Liver (tissue), 9 donors: ENCODE results near the gene STPG1. TPM values are rescaled to one million over a fixed set of nuclear protein-coding genes. Genes with fewer than 3 reads are reported as not detected.

Source experiments
- DNase-seq: peaks from one replicate; pipeline ENCODE4 v3.0.0-alpha.2; 2017; ENCODE audit warnings: low spot score
- H3K27ac ChIP-seq, 2 donors: one replicate each; pipeline ENCODE4 v1.7.0; 2013; ENCODE audit warnings: inconsistent platforms in 2 of 2, low read length in 2 of 2, control low read depth in 1 of 2, low read depth in 1 of 2, mild to moderate bottlenecking in 1 of 2
- H3K27me3 ChIP-seq, 4 donors: one replicate each; pipeline versions ENCODE4 v1.6.1 to v1.7.0; 2013; ENCODE audit warnings: low read length in 3 of 4, inconsistent platforms in 1 of 4, mild to moderate bottlenecking in 1 of 4, moderate library complexity in 1 of 4; ENCODE audit not compliant: control insufficient read depth in 4 of 4, insufficient read depth in 4 of 4
- H3K36me3 ChIP-seq, 4 donors: one replicate each; pipeline versions ENCODE4 v1.6.1 to v1.7.0; 2013; ENCODE audit warnings: low read length in 3 of 4, mild to moderate bottlenecking in 3 of 4, low read depth in 1 of 4, moderate library complexity in 1 of 4; ENCODE audit not compliant: control insufficient read depth in 4 of 4, insufficient read depth in 3 of 4
- H3K4me1 ChIP-seq, 4 donors: one replicate each; pipeline versions ENCODE4 v1.6.1 to v1.7.0; 2013; ENCODE audit warnings: low read length in 3 of 4, mild to moderate bottlenecking in 3 of 4, moderate library complexity in 1 of 4; ENCODE audit not compliant: control insufficient read depth in 4 of 4, insufficient read depth in 4 of 4
- H3K4me3 ChIP-seq, 3 donors: one replicate each; pipeline versions ENCODE4 v1.6.1 to v1.7.0; 2013; ENCODE audit warnings: low read length in 3 of 3, control low read depth in 1 of 3, low read depth in 1 of 3, mild to moderate bottlenecking in 1 of 3
- H3K9ac ChIP-seq, 2 donors: one replicate each; pipeline ENCODE4 v1.7.0; 2013; ENCODE audit warnings: low read length in 2 of 2, mild to moderate bottlenecking in 2 of 2, moderate library complexity in 2 of 2, control low read depth in 1 of 2, low read depth in 1 of 2
- H3K9me3 ChIP-seq, 4 donors: one replicate each; pipeline versions ENCODE4 v1.6.1 to v1.7.0; 2013; ENCODE audit warnings: low read length in 3 of 4; ENCODE audit not compliant: control insufficient read depth in 4 of 4
- CTCF ChIP-seq: fragments of 150-350 bp; IDR thresholded peaks from 2 replicates; pipeline ENCODE4 v1.5.1; 2017; ENCODE audit warnings: improper control_type of control experiment, low read depth, low read length; ENCODE audit not compliant: missing input control
- EGR1 ChIP-seq, 2 donors: IDR thresholded peaks; 2 replicates each; pipeline ENCODE4 v1.6.1; 2016 to 2018; ENCODE audit warnings: antibody characterized with exemption in 2 of 2, low read depth in 2 of 2
- FOXA1 ChIP-seq: IDR thresholded peaks from 2 replicates; pipeline ENCODE4 v1.6.1; 2016; ENCODE audit warnings: antibody characterized with exemption
- FOXA2 ChIP-seq: IDR thresholded peaks from 2 replicates; pipeline ENCODE4 v1.6.1; 2016; ENCODE audit warnings: antibody characterized with exemption
- GABPA ChIP-seq, 2 donors: IDR thresholded peaks in 1 of 2; conservative IDR thresholded peaks in 1 of 2; 2 replicates each; pipeline ENCODE4 v1.6.1; 2016; ENCODE audit warnings: antibody characterized with exemption in 2 of 2, mild to moderate bottlenecking in 1 of 2, moderate library complexity in 1 of 2
- JUND ChIP-seq, 2 donors: IDR thresholded peaks; 2 replicates each; pipeline ENCODE4 v1.6.1; 2016; ENCODE audit warnings: antibody characterized with exemption in 2 of 2
- NR2F2 ChIP-seq: IDR thresholded peaks from 2 replicates; pipeline ENCODE4 v1.6.1; 2016; ENCODE audit warnings: antibody characterized with exemption
- RAD21 ChIP-seq, 2 donors: IDR thresholded peaks; 2 replicates each; pipeline ENCODE4 v1.6.1; 2016; ENCODE audit warnings: antibody characterized with exemption in 2 of 2, mild to moderate bottlenecking in 2 of 2
- RXRA ChIP-seq, 2 donors: IDR thresholded peaks; 2 replicates each; pipeline ENCODE4 v1.6.1; 2017 to 2018; ENCODE audit warnings: antibody characterized with exemption in 2 of 2, mild to moderate bottlenecking in 1 of 2
- SP1 ChIP-seq: IDR thresholded peaks from 2 replicates; pipeline ENCODE4 v1.6.1; 2018; ENCODE audit warnings: antibody characterized with exemption, mild to moderate bottlenecking
- YY1 ChIP-seq: IDR thresholded peaks from 2 replicates; pipeline ENCODE4 v1.6.1; 2016; ENCODE audit warnings: antibody characterized with exemption, mild to moderate bottlenecking
- WGBS: extraction: QIAGEN DNeasy Blood & Tissue Kit; methylation state at CpG from one replicate; pipeline ENCODE4 v1.1.7; 2013; 5-methylcytosine and 5-hydroxymethylcytosine counted together
- polyA plus RNA-seq, 2 donors: library from polyadenylated mRNA; stranded (reverse) in 1 of 2; unstranded in 1 of 2; fragments of 200-250 nt in 1 of 2; fragments of >200 nt in 1 of 2; fragmentation: Nextera tagmentation in 1 of 2; extraction: Ambion mirVana in 1 of 2; gene quantifications; one replicate each; pipeline versions ENCODE4 v1.2.1 to v1.2.3, GENCODE V29; 2013 to 2015
- total RNA-seq, 2 donors: library from RNA; depleted of rRNA; stranded (reverse); fragments of >200 nt; gene quantifications; one replicate each; pipeline ENCODE4 v1.2.3, GENCODE V29; 2014
- TF ChIP-seq, protein P1 (sequence below): IDR thresholded peaks from 2 replicates; pipeline ENCODE4 v1.6.1; 2016; ENCODE audit warnings: antibody characterized with exemption, mild to moderate bottlenecking
- TF ChIP-seq, protein P2 (sequence below): IDR thresholded peaks from 2 replicates; pipeline ENCODE4 v1.6.1; 2016; ENCODE audit warnings: antibody characterized with exemption
- donor health status: healthy.
- donor health status: healthy.
- donor health status: healthy.
- donor health status: healthy.
- donor health status: healthy.

STPG1 gene
- total and polyA plus RNA-seq, 4 donors, result 0.92 to 2.9 (median 1.0) TPM

DNA sequence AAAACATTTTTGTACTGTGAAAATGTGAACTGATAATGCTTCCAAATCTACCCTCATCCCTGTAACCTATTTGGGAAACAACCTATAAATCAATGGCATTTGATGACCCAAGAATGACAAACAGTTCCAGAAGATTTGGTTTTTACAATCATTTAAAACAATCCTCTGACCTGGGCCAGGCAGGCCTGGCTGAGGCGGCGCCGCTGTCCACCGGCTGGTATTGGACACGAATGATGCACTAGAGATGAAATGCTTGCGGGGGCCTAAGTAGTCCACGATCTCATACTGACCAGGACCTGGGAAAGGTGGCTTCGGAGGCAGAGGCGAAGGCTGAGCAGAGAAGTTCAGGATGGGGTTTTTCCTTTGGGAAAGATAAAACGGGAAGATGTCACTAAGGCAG is 52.9 kb downstream of the STPG1 start:
- Histone ChIP-seq H3K36me3 (peaks cover 0 to 4% (median 0%) of the 10 kb centered on the region in 4 donors), H3K4me3 (no peak overlapping the region), H3K9me3 (no peaks in the 10 kb centered on the region), H3K4me1 (no peaks in the 10 kb centered on the region), H3K27me3 (no peaks in the 10 kb centered on the region), H3K27ac (no peak overlapping the region), H3K9ac (no peak overlapping the region)
- no peak for DNase-seq
- WGBS, result 95% methylated on average over 10 of the region's 10 CpGs
- TF ChIP-seq, protein P1, sequence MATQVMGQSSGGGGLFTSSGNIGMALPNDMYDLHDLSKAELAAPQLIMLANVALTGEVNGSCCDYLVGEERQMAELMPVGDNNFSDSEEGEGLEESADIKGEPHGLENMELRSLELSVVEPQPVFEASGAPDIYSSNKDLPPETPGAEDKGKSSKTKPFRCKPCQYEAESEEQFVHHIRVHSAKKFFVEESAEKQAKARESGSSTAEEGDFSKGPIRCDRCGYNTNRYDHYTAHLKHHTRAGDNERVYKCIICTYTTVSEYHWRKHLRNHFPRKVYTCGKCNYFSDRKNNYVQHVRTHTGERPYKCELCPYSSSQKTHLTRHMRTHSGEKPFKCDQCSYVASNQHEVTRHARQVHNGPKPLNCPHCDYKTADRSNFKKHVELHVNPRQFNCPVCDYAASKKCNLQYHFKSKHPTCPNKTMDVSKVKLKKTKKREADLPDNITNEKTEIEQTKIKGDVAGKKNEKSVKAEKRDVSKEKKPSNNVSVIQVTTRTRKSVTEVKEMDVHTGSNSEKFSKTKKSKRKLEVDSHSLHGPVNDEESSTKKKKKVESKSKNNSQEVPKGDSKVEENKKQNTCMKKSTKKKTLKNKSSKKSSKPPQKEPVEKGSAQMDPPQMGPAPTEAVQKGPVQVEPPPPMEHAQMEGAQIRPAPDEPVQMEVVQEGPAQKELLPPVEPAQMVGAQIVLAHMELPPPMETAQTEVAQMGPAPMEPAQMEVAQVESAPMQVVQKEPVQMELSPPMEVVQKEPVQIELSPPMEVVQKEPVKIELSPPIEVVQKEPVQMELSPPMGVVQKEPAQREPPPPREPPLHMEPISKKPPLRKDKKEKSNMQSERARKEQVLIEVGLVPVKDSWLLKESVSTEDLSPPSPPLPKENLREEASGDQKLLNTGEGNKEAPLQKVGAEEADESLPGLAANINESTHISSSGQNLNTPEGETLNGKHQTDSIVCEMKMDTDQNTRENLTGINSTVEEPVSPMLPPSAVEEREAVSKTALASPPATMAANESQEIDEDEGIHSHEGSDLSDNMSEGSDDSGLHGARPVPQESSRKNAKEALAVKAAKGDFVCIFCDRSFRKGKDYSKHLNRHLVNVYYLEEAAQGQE, result no peak
- no peak for TF ChIP-seq JUND (IDR thresholded peaks at IDR 0.05)
- TF ChIP-seq RXRA (IDR thresholded peaks at IDR 0.05), result no peak
- no peak for TF ChIP-seq GABPA (IDR thresholded peaks at IDR 0.05 in 1 of 2, conservative IDR thresholded peaks at IDR 0.05 in 1 of 2)
- no peak for TF ChIP-seq FOXA1
- no peak for TF ChIP-seq RAD21 (IDR thresholded peaks at IDR 0.05)
- no peak for TF ChIP-seq CTCF
- TF ChIP-seq, protein P2, sequence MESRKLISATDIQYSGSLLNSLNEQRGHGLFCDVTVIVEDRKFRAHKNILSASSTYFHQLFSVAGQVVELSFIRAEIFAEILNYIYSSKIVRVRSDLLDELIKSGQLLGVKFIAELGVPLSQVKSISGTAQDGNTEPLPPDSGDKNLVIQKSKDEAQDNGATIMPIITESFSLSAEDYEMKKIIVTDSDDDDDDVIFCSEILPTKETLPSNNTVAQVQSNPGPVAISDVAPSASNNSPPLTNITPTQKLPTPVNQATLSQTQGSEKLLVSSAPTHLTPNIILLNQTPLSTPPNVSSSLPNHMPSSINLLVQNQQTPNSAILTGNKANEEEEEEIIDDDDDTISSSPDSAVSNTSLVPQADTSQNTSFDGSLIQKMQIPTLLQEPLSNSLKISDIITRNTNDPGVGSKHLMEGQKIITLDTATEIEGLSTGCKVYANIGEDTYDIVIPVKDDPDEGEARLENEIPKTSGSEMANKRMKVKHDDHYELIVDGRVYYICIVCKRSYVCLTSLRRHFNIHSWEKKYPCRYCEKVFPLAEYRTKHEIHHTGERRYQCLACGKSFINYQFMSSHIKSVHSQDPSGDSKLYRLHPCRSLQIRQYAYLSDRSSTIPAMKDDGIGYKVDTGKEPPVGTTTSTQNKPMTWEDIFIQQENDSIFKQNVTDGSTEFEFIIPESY, result no peak
- no peak for TF ChIP-seq SP1
- TF ChIP-seq NR2F2, result no peak
- TF ChIP-seq YY1, result no peak
- TF ChIP-seq FOXA2, result no peak

DNA sequence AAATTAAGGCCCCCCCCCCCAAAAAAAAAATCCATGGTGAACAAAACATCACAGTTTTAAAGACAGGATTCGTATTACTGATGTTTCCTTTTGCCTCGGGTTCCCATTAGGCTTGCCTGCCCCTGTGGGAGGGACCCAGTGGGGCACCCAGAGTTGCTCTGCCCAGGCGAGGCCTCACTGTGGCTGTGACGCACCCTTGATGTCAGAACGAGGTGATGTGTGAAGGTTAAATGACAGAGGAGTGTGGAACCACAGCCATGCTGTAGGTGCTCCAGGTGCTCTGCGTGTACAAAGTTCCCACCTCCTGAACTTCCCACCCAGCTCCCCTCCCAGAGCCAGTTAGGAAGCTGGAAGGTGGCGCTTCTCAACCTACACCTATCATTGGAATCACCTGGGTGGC is 56.5 kb downstream of the STPG1 start:
- 96% methylated on average over 7 of the region's 7 CpGs for WGBS

More for the DNA sequence above, 56.5 kb downstream of the STPG1 start:
- no peak overlapping the region for H3K9ac ChIP-seq
- H3K4me1 ChIP-seq, result no peaks in the 10 kb centered on the region
- no peak for DNase-seq
- no peak for TF ChIP-seq JUND (IDR thresholded peaks at IDR 0.05)
- TF ChIP-seq EGR1 (IDR thresholded peaks at IDR 0.05; ENCODE audit: low read depth in 2 of 2), result no peak
- TF ChIP-seq YY1, result no peak
- TF ChIP-seq NR2F2, result no peak
- no peaks in the 10 kb centered on the region for H3K9me3 ChIP-seq
- H3K27me3 ChIP-seq, result no peaks in the 10 kb centered on the region
- peaks cover 0 to 4% (median 0%) of the 10 kb centered on the region in 4 donors for H3K36me3 ChIP-seq
- H3K27ac ChIP-seq, result no peak overlapping the region
- H3K4me3 ChIP-seq, result no peak overlapping the region
